Measurements from ENCODE around the gene CCM2. TPM values are rescaled to one million over a fixed set of nuclear protein-coding genes. Genes with fewer than 3 reads are reported as not detected.

CCM2 gene
- total and polyA plus RNA-seq, 2 of the 8 experiments (the other 6 are each of a cell fraction or from before 2014, with no cell fraction given) = 31.6 to 41.2 TPM

DNA sequence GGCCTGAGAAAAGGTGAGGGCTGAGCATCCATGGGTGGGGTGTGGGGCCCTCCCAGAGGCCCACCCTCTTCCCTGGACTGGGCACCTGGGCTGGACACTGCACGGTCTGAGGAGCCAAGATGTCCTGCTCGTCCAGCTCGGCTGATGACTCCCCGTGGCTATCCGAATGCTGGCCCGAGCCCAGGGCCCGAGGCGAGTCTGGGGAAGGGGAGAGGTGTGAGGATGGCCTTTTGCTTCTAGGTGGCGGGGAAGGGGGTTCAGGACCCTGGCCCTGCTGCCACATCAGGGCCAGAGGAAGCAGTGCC is 81.6 kb downstream of the CCM2 start:
- Histone ChIP-seq H3K23ac (ENCODE audit: insufficient read length) (no peak overlapping the region), H3K36me3 (ENCODE audit: control insufficient read depth in 2 of 4, insufficient read depth in 4 of 4, low read length in 3 of 4) (no peaks in the 10 kb centered on the region), H3K4me2 (ENCODE audit: insufficient read depth in 1 of 2, low read depth in 2 of 2, low read length in 2 of 2) (no peak overlapping the region), H2BK5ac (ENCODE audit: low read depth, low read length) (no peak overlapping the region), H3K27ac (ENCODE audit: low read depth, low read length) (no peak overlapping the region), H3K4ac (replicated peaks; ENCODE audit: insufficient read length, low read depth, low read length) (no peak overlapping the region), H2BK12ac (ENCODE audit: low read depth, low read length) (no peak overlapping the region), H3K9ac (replicated peaks in 1 of 4; ENCODE audit: extremely low read depth in 1 of 4, low read depth in 3 of 4, low read length in 3 of 4) (no peak overlapping the region), H2BK20ac (ENCODE audit: low read length) (no peak overlapping the region), H3K79me2 (ENCODE audit: control insufficient read depth in 1 of 2, insufficient read depth in 2 of 2, low read length in 2 of 2) (no peaks in the 10 kb centered on the region), H3K14ac (ENCODE audit: insufficient read length) (no peak overlapping the region), H3K4me1 (replicated peaks in 1 of 4; ENCODE audit: control insufficient read depth in 3 of 4, insufficient read depth in 4 of 4, low read length in 3 of 4) (no peaks in the 10 kb centered on the region; a peak in 1 of 7 replicates), H4K91ac (replicated peaks; ENCODE audit: insufficient read length, low read length) (no peak overlapping the region), H4K8ac (ENCODE audit: extremely low read depth, insufficient read depth, low read length) (peak overlapping the region; percentile 35; the same call in 1 of the 2 replicates), H2AK5ac (ENCODE audit: low read depth, low read length) (no peak overlapping the region), H2AFZ (ENCODE audit: low read length) (no peak overlapping the region), H3K9me3 (ENCODE audit: insufficient read depth in 2 of 2, low read depth in 1 of 2, low read length in 1 of 2) (no peaks in the 10 kb centered on the region), H4K20me1 (replicated peaks in 1 of 2; ENCODE audit: control insufficient read depth in 1 of 2, insufficient read depth in 2 of 2, low read length in 2 of 2) (no peaks in the 10 kb centered on the region), H3K23me2 (ENCODE audit: low read depth, low read length) (no peaks in the 10 kb centered on the region), H3K56ac (replicated peaks; ENCODE audit: insufficient read length, low read depth, low read length) (no peak overlapping the region), H2BK120ac (replicated peaks; ENCODE audit: low read depth, low read length) (no peak overlapping the region), H3K79me1 (ENCODE audit: low read depth, low read length) (no peaks in the 10 kb centered on the region), H3K4me3 (ENCODE audit: extremely low read depth in 1 of 4, insufficient read depth in 2 of 4, low read depth in 3 of 4, low read length in 4 of 4) (no peak overlapping the region), H2BK15ac (ENCODE audit: low read length) (no peak overlapping the region), H3K27me3 (replicated peaks in 1 of 4; ENCODE audit: control insufficient read depth in 3 of 4, extremely low read depth in 1 of 4, insufficient read depth in 3 of 4, low read length in 3 of 4) (0 out of 7 replicates have a peak, but pooled peaks cover 0 to under 1% (median 0%) of the 10 kb centered on the region in 4 experiments), H3K18ac (ENCODE audit: extremely low read depth, low read length) (no peak overlapping the region), H4K5ac (ENCODE audit: insufficient read length, low read depth, low read length) (no peak overlapping the region)
- POLR2A ChIA-PET (ENCODE audit: partially characterized antibody) = interaction anchor here (0.6 to 1.6 kb wide), 3 partner anchors 8 to 507 kb away, joined by 3 to 4 read pairs (median 3); partner anchors contain the start of gene NACAD
- WGBS, 2 experiments (ENCODE audit: extremely low coverage in 1 of 2, insufficient coverage in 1 of 2, insufficient read length in 1 of 2, insufficient replicate concordance in 2 of 2, low coverage in 1 of 2, low lambda C conversion rate in 2 of 2, missing lambda C conversion rate in 1 of 2) = 92% methylated on average over 9 of the region's 9 CpGs; no CpG with 5 or more reads in 1 of the 2 experiments
- CTCF ChIA-PET (ENCODE audit: partially characterized antibody) = interaction anchor here (0.7 to 1.7 kb wide), 3 partner anchors 9 to 225 kb away, joined by 3 to 7 read pairs (median 3); no protein-coding TSS in a partner anchor
- DNase-seq (ENCODE audit: low read depth in 1 of 2, low spot score in 2 of 2) (no peak), FAIRE-seq (no peak)
- no peak for TF ChIP-seq RBBP5 (IDR thresholded peaks at IDR 0.05; ENCODE audit: borderline replicate concordance, low read depth, low read length)
- TF ChIP-seq GABPA (IDR thresholded peaks at IDR 0.05; ENCODE audit: borderline replicate concordance, insufficient read depth, low read length) = no peak
- no peak for TF ChIP-seq NRF1 (IDR thresholded peaks at IDR 0.05; ENCODE audit: low read depth, low read length)

Measured in H1 (cell line).